Neural cell (in vitro differentiated cells): ENCODE measurements around the gene TAF5L. TPM values are rescaled to one million over a fixed set of nuclear protein-coding genes. Genes with fewer than 3 reads are reported as not detected.
"Not testable (repeated sequence)": the region's sequence is repeated elsewhere in the genome, so short reads cannot be mapped to it uniquely, and the experiment has no call there.

Source experiments
- H2AFZ ChIP-seq: fragments of 200-600, 300-800 bp; sonication (generic), shearing (Covaris generic); 2 replicates; pipeline ENCODE4 v1.6.0; 2014; ENCODE audit warnings: low read depth, mild to moderate bottlenecking, antibody characterized with exemption, low read length, moderate library complexity
- H3F3A ChIP-seq: fragments of 200-600 bp; shearing (Covaris generic); 2 replicates; pipeline ENCODE4 v1.6.1; 2016; ENCODE audit warnings: mild to moderate bottlenecking, moderate library complexity, mixed read lengths, antibody characterized with exemption, low read length; ENCODE audit not compliant: insufficient read depth, poor library complexity, severe bottlenecking
- H3K27ac ChIP-seq: fragments of 200-600, 300-800 bp; sonication (generic), shearing (Covaris generic); 2 replicates; pipeline ENCODE4 v1.5.1; 2014; ENCODE audit warnings: mild to moderate bottlenecking, low read length, moderate library complexity
- H3K27me3 ChIP-seq: fragments of 300-800, 200-600 bp; sonication (generic), shearing (Covaris generic); 2 replicates; pipeline ENCODE4 v1.6.0; 2014; ENCODE audit warnings: mild to moderate bottlenecking, low read depth, low read length, moderate library complexity; ENCODE audit not compliant: insufficient read depth
- H3K36me3 ChIP-seq: fragments of 300-800, 200-600 bp; sonication (generic), shearing (Covaris generic); 2 replicates; pipeline ENCODE4 v1.5.1; 2014; ENCODE audit warnings: mild to moderate bottlenecking, antibody characterized with exemption, low read length, moderate library complexity; ENCODE audit not compliant: insufficient read depth
- H3K4me2 ChIP-seq: fragments of 300-800, 200-600 bp; sonication (generic), shearing (Covaris generic); 2 replicates; pipeline ENCODE4 v1.6.0; 2014; ENCODE audit warnings: mild to moderate bottlenecking, low read length
- H3K4me3 ChIP-seq: fragments of 300-800, 200-600 bp; sonication (generic), shearing (Covaris generic); 2 replicates; pipeline ENCODE4 v1.5.1; 2014; ENCODE audit warnings: mild to moderate bottlenecking, low read length, moderate library complexity
- H3K79me2 ChIP-seq: fragments of 200-600 bp; shearing (Covaris generic); replicated peaks from 2 replicates; pipeline ENCODE4 v1.6.0; 2014; ENCODE audit warnings: mild to moderate bottlenecking, low read length, moderate library complexity; ENCODE audit not compliant: insufficient read depth
- H3K9ac ChIP-seq: fragments of 300-800, 200-600 bp; sonication (generic), shearing (Covaris generic); 2 replicates; pipeline ENCODE4 v1.6.1; 2016; ENCODE audit warnings: mild to moderate bottlenecking, low read length, mixed read lengths
- H3K9me2 ChIP-seq: fragments of 200-600 bp; shearing (Covaris generic); 2 replicates; pipeline ENCODE4 v1.6.1; 2016; ENCODE audit warnings: mild to moderate bottlenecking, low read length, mixed read lengths; ENCODE audit not compliant: insufficient read depth
- H3K9me3 ChIP-seq: fragments of 200-600, 300-800 bp; sonication (generic), shearing (Covaris generic); 2 replicates; pipeline ENCODE4 v1.6.1; 2016; ENCODE audit warnings: mild to moderate bottlenecking, mixed run types, low read length, moderate library complexity, mixed read lengths
- H4K20me1 ChIP-seq: fragments of 200-600 bp; shearing (Covaris generic); 2 replicates; pipeline ENCODE4 v1.6.1; 2016; ENCODE audit warnings: mild to moderate bottlenecking, mixed run types; ENCODE audit not compliant: insufficient read depth
- CTCF ChIP-seq: fragments of 450-650 bp; IDR thresholded peaks from 2 replicates; pipeline ENCODE4 v1.5.1; 2014; ENCODE audit warnings: antibody characterized with exemption, mild to moderate bottlenecking, moderate library complexity; ENCODE audit not compliant: poor library complexity, severe bottlenecking
- EP300 ChIP-seq: fragments of 450-650 bp; conservative IDR thresholded peaks from 2 replicates; pipeline ENCODE4 v1.6.1; 2014; ENCODE audit warnings: antibody characterized with exemption, mild to moderate bottlenecking, moderate library complexity; ENCODE audit not compliant: poor library complexity, severe bottlenecking
- EZH2 ChIP-seq: fragments of 200-600, 300-800 bp; shearing (Covaris generic), sonication (generic); IDR thresholded peaks from 2 replicates; pipeline ENCODE4 v1.6.1; 2014; ENCODE audit warnings: antibody characterized with exemption, low read length, borderline replicate concordance, mild to moderate bottlenecking; ENCODE audit not compliant: insufficient read depth, poor library complexity, severe bottlenecking
- MXI1 ChIP-seq: fragments of 450-650 bp; conservative IDR thresholded peaks from 2 replicates; pipeline ENCODE4 v1.6.1; 2014; ENCODE audit warnings: antibody characterized with exemption, mild to moderate bottlenecking; ENCODE audit not compliant: poor library complexity, severe bottlenecking
- POLR2AphosphoS5 ChIP-seq: IDR thresholded peaks from 2 replicates; pipeline ENCODE4 v1.6.1; 2012
- SMC3 ChIP-seq: fragments of 450-650 bp; conservative IDR thresholded peaks from 2 replicates; pipeline ENCODE4 v1.6.1; 2014; ENCODE audit warnings: antibody characterized with exemption, mild to moderate bottlenecking, moderate library complexity; ENCODE audit not compliant: poor library complexity
- TAF1 ChIP-seq: IDR thresholded peaks from 2 replicates; pipeline ENCODE4 v1.6.1; 2012; ENCODE audit warnings: low read depth
- polyA plus RNA-seq: library from polyadenylated mRNA; depleted of rRNA; stranded (reverse); fragments of >200 nt; gene quantifications from 2 replicates; pipeline ENCODE4 v1.2.3, GENCODE V29; 2014
- TF ChIP-seq, protein P1 (sequence below): IDR thresholded peaks from 2 replicates; pipeline ENCODE4 v1.6.1; 2012; ENCODE audit warnings: borderline replicate concordance

The TAF5L gene
- polyA plus RNA-seq, 1 donor from 2014 or later = 18.5 TPM

- H3K36me3 ChIP-seq = no peaks in the 10 kb centered on the region
- no peaks in the 10 kb centered on the region for H3K9me3 ChIP-seq
- H3K4me2 ChIP-seq = no peak overlapping the region
- H3K9me2 ChIP-seq = no peaks in the 10 kb centered on the region
- H3K27ac ChIP-seq = no peak overlapping the region
- TF ChIP-seq, protein P1, sequence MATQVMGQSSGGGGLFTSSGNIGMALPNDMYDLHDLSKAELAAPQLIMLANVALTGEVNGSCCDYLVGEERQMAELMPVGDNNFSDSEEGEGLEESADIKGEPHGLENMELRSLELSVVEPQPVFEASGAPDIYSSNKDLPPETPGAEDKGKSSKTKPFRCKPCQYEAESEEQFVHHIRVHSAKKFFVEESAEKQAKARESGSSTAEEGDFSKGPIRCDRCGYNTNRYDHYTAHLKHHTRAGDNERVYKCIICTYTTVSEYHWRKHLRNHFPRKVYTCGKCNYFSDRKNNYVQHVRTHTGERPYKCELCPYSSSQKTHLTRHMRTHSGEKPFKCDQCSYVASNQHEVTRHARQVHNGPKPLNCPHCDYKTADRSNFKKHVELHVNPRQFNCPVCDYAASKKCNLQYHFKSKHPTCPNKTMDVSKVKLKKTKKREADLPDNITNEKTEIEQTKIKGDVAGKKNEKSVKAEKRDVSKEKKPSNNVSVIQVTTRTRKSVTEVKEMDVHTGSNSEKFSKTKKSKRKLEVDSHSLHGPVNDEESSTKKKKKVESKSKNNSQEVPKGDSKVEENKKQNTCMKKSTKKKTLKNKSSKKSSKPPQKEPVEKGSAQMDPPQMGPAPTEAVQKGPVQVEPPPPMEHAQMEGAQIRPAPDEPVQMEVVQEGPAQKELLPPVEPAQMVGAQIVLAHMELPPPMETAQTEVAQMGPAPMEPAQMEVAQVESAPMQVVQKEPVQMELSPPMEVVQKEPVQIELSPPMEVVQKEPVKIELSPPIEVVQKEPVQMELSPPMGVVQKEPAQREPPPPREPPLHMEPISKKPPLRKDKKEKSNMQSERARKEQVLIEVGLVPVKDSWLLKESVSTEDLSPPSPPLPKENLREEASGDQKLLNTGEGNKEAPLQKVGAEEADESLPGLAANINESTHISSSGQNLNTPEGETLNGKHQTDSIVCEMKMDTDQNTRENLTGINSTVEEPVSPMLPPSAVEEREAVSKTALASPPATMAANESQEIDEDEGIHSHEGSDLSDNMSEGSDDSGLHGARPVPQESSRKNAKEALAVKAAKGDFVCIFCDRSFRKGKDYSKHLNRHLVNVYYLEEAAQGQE = no peak
- H3F3A ChIP-seq = no peaks in the 10 kb centered on the region
- peaks cover 15% of the 10 kb centered on the region for H3K79me2 ChIP-seq
- H4K20me1 ChIP-seq = no peaks in the 10 kb centered on the region
- no peaks in the 10 kb centered on the region for H3K27me3 ChIP-seq
- H2AFZ ChIP-seq = no peak overlapping the region
- H3K4me3 ChIP-seq = no peak overlapping the region
- H3K9ac ChIP-seq = no peak overlapping the region
These were observed 64.8 kb downstream of the TAF5L start for GRCh38 chr1:229561141-229561540.

DNA sequence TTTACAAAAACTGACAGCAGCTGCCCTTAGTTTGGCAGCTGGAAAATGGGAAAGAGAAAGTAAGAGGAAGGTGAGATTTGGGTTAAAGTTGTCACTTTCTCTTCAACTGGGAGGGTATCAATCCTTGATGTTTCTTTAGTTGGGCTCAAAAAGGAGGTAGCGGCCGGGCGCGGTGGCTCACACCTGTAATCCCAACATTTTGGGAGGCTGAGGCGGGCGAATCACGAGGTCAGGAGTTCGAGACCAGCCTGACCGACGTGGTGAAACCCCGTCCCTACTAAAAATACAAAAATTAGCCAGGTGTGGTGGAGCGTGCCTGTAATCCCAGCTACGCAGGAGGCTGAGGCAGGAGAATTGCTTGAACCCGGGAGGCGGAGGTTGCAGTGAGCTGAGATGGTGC lies 65.8 kb downstream of the TAF5L start:
- not testable (repeated sequence) for H2AFZ ChIP-seq, H3K4me2 ChIP-seq, H3K9me2 ChIP-seq

GRCh38 chr1:229559336-229559801 lies 66.6 kb downstream of the TAF5L start:
- Histone ChIP-seq H3K79me2 (peaks cover 31% of the 10 kb centered on the region), H2AFZ (peak overlapping the region; percentile 34), H3K4me3 (peak overlapping the region; percentile 71), H3K9ac (peak overlapping the region; percentile 35)
- not testable (repeated sequence) for H3K27me3 ChIP-seq, H3K9me2 ChIP-seq, H3K4me2 ChIP-seq, H4K20me1 ChIP-seq, H3K27ac ChIP-seq, H3K36me3 ChIP-seq, H3F3A ChIP-seq, H3K9me3 ChIP-seq

More for the DNA sequence above, 65.8 kb downstream of the TAF5L start:
- not testable (repeated sequence) for H3K27ac ChIP-seq, H3K9me3 ChIP-seq, H3K9ac ChIP-seq, H3F3A ChIP-seq, H3K27me3 ChIP-seq, H3K36me3 ChIP-seq, H4K20me1 ChIP-seq, H3K4me3 ChIP-seq
- H3K79me2 ChIP-seq = peaks cover 25% of the 10 kb centered on the region

GRCh38 chr1:229558460-229559335 lies 67.2 kb downstream of the TAF5L start, which contains the start of gene ABCB10:
Gene ABCB10, minus strand, starts transcription at chr1:229558707. Its CDS starts 55 bp downstream, at chr1:229558652.
- Histone ChIP-seq H3K4me2 (peak within 1 kb of the TSS; percentile 35), H3K4me3 (peak within 1 kb of the TSS; percentile 84), H3K9me2 (no peaks in the 10 kb centered on the region), H3K9me3 (no peaks in the 10 kb centered on the region), H3K36me3 (no peaks in the 10 kb centered on the region), H3K27ac (peak within 1 kb of the TSS; percentile 65), H2AFZ (peak within 1 kb of the TSS; percentile 34), H3K9ac (peak within 1 kb of the TSS; percentile 73), H3F3A (no peaks in the 10 kb centered on the region), H4K20me1 (no peaks in the 10 kb centered on the region), H3K27me3 (no peaks in the 10 kb centered on the region), H3K79me2 (peaks cover 35% of the 10 kb centered on the region)
- TF ChIP-seq, protein P1 = peak; percentile 44
- peak; percentile 100 for TF ChIP-seq MXI1
- peak; percentile 39 for TF ChIP-seq EP300
- TF ChIP-seq CTCF = peak; percentile 98
- TF ChIP-seq TAF1 = peak; percentile 42
- no peak for TF ChIP-seq EZH2
- TF ChIP-seq POLR2AphosphoS5 = peak; percentile 77
- TF ChIP-seq SMC3 = peak; percentile 64
